ENCODE results near the gene DNAJC17. TPM values are rescaled to one million over a fixed set of nuclear protein-coding genes. Genes with fewer than 3 reads are reported as not detected.

DNAJC17 gene
- total RNA-seq, 1 donor from 2014 or later: 49.3 TPM

DNA sequence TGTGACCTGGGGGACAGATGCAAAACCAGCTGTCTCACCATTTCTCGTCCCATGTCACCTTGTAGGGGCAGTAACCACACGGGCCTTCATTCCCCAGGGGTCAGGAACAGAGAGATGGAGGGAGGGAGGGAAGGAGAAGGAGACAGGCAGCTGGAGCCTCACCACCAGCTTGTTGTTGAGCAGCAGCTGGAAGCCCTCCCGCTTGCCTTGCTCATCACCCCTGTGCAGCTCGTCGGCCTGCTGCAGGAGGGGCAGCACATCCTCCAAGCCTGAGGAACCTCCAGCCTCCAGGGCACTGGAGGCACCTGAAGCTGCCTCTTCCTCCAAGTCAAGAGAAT lies 62.5 kb downstream of the DNAJC17 start:
- no peaks in the 10 kb centered on the region for H3K9me3 Mint-ChIP-seq
- Histone ChIP-seq H3K4me3 (no peak overlapping the region), H3K27ac (peak overlapping the region; percentile 49), H3K79me2 (ENCODE audit: low read depth) (no peaks in the 10 kb centered on the region), H3K4me1 (no peaks in the 10 kb centered on the region), H3F3A (ENCODE audit: low read depth) (peaks cover 26% of the 10 kb centered on the region), H3K36me3 (no peaks in the 10 kb centered on the region), H3K9ac (no peak overlapping the region), H2AFZ (replicated peaks) (no peak overlapping the region), H3K9me3 (ENCODE audit: low read depth) (no peaks in the 10 kb centered on the region), H4K20me1 (ENCODE audit: low read depth) (no peaks in the 10 kb centered on the region), H3K27me3 (no peaks in the 10 kb centered on the region), H3K4me2 (no peak overlapping the region)
- TF ChIP-seq, protein P1, sequence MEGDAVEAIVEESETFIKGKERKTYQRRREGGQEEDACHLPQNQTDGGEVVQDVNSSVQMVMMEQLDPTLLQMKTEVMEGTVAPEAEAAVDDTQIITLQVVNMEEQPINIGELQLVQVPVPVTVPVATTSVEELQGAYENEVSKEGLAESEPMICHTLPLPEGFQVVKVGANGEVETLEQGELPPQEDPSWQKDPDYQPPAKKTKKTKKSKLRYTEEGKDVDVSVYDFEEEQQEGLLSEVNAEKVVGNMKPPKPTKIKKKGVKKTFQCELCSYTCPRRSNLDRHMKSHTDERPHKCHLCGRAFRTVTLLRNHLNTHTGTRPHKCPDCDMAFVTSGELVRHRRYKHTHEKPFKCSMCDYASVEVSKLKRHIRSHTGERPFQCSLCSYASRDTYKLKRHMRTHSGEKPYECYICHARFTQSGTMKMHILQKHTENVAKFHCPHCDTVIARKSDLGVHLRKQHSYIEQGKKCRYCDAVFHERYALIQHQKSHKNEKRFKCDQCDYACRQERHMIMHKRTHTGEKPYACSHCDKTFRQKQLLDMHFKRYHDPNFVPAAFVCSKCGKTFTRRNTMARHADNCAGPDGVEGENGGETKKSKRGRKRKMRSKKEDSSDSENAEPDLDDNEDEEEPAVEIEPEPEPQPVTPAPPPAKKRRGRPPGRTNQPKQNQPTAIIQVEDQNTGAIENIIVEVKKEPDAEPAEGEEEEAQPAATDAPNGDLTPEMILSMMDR (IDR thresholded peaks at IDR 0.05): no peak
- no peak for TF ChIP-seq EZH2 (IDR thresholded peaks at IDR 0.05)
- no peak for TF ChIP-seq EZH2phosphoT487 (IDR thresholded peaks at IDR 0.05)
- peaks cover 13% of the 10 kb centered on the region for H3K27me3 Mint-ChIP-seq (ENCODE audit: insufficient read depth, low read depth)
- H3K4me3 Mint-ChIP-seq: no peak overlapping the region
- H3K36me3 Mint-ChIP-seq: peaks cover 21% of the 10 kb centered on the region
- no peaks in the 10 kb centered on the region for H3K4me1 Mint-ChIP-seq
- DNase-seq (ENCODE audit: low spot score): no peak
- no peak overlapping the region for H3K27ac Mint-ChIP-seq

DNA sequence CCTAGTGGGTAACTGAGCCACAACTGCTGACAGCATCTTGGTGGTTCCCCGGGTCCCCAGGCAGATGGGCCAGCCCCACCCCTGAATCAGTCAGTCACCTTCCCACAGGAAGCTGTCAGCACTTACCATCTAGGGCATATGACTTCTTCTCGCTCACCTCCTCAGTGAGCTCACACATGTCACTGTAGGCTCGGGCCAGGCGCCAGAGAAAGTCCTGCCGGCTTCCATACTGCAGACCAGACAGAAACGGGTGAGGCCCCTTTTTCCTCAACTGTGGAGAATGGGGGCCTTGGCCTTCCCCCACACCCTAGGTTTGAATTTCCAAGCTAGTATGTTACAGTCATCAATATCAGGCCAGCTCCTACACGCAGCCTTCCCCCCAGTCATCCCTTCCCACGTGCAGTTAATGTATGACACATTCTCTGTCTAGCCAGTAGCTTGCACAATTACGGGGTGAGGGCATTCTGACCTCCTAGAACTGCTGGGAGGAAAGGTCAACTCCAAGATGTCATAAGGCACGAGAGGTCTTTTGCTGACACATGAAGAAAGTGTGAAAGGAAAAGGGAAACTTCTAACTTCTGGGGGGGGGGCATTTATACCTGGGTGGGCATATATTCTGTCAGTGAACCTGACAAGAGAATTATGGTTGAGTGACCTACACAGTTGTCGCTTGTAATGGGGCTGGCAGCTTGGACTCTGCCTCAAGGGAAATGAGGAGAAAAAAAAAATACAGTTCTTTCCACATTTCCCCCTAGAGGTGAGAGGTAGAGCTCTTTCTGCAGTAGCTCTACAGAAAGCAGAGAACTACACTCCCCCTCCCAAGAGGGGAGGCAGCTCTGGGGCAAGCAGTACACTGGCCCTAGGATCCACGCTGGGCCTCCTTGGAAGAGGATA lies 63.1 kb downstream of the DNAJC17 start:
- H3K4me2 ChIP-seq: no peak overlapping the region
- no peak overlapping the region for H3K4me3 Mint-ChIP-seq

DNA sequence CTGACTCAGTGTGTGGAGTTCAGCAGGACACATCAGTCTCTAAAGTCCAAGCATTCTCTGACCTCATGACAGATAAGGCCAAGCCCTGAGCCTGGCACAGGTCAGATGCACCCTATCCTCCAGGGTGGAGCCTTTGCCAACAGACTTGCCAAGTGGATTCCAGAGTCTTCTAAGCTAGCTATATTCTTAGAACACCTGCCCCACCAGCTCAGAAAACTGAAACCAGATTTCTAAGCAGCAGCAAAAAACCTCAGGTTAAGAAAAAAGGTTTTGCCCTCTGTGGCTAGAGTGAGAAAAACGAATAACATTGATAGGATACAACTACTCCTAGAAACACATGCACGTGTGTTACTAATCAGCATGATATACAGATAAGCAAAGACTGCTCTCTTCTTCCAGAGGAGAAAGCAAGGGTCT lies 63.8 kb downstream of the DNAJC17 start:
- no peak overlapping the region for H3K9ac ChIP-seq
- no peaks in the 10 kb centered on the region for H3K9me3 Mint-ChIP-seq
- H3K27ac ChIP-seq: no peak overlapping the region
- H3K4me3 Mint-ChIP-seq: no peak overlapping the region
- H3F3A ChIP-seq (ENCODE audit: low read depth): peaks cover 35% of the 10 kb centered on the region
- TF ChIP-seq EZH2phosphoT487 (IDR thresholded peaks at IDR 0.05) (no peak), EZH2 (IDR thresholded peaks at IDR 0.05) (no peak)
- TF ChIP-seq, protein P1 (IDR thresholded peaks at IDR 0.05): no peak
- peaks cover 13% of the 10 kb centered on the region for H3K27me3 Mint-ChIP-seq (ENCODE audit: insufficient read depth, low read depth)
- H3K4me1 ChIP-seq: no peaks in the 10 kb centered on the region
- H3K9me3 ChIP-seq (ENCODE audit: low read depth): no peaks in the 10 kb centered on the region
- peaks cover 5% of the 10 kb centered on the region for H4K20me1 ChIP-seq (ENCODE audit: low read depth)
- no peaks in the 10 kb centered on the region for H3K27me3 ChIP-seq
- no peak overlapping the region for H3K4me3 ChIP-seq
- no peaks in the 10 kb centered on the region for H3K4me1 Mint-ChIP-seq
- H3K27ac Mint-ChIP-seq: no peak overlapping the region
- H3K36me3 Mint-ChIP-seq: peaks cover 21% of the 10 kb centered on the region
- no peak for DNase-seq (ENCODE audit: low spot score)
- no peaks in the 10 kb centered on the region for H3K79me2 ChIP-seq (ENCODE audit: low read depth)
- no peak overlapping the region for H2AFZ ChIP-seq (replicated peaks)
- H3K4me2 ChIP-seq: no peak overlapping the region
- H3K36me3 ChIP-seq: no peaks in the 10 kb centered on the region

More for the DNA sequence above, 63.1 kb downstream of the DNAJC17 start:
- no peaks in the 10 kb centered on the region for H3K79me2 ChIP-seq (ENCODE audit: low read depth)
- H3K9ac ChIP-seq: no peak overlapping the region
- Mint-ChIP-seq H3K27me3 (ENCODE audit: insufficient read depth, low read depth) (peaks cover 13% of the 10 kb centered on the region), H3K9me3 (no peaks in the 10 kb centered on the region), H3K36me3 (peaks cover 17% of the 10 kb centered on the region), H3K27ac (no peak overlapping the region), H3K4me1 (no peaks in the 10 kb centered on the region)
- peak overlapping the region; percentile 49 for H3K27ac ChIP-seq
- TF ChIP-seq, protein P1 (IDR thresholded peaks at IDR 0.05): peak; percentile 9
- no peak for TF ChIP-seq EZH2 (IDR thresholded peaks at IDR 0.05)
- peaks cover 32% of the 10 kb centered on the region for H3F3A ChIP-seq (ENCODE audit: low read depth)
- no peaks in the 10 kb centered on the region for H4K20me1 ChIP-seq (ENCODE audit: low read depth)
- H2AFZ ChIP-seq (replicated peaks): no peak overlapping the region
- H3K27me3 ChIP-seq: no peaks in the 10 kb centered on the region
- no peak overlapping the region for H3K4me3 ChIP-seq
- no peaks in the 10 kb centered on the region for H3K9me3 ChIP-seq (ENCODE audit: low read depth)
- no peak for DNase-seq (ENCODE audit: low spot score)
- no peaks in the 10 kb centered on the region for H3K4me1 ChIP-seq
- no peaks in the 10 kb centered on the region for H3K36me3 ChIP-seq

Measured in neural progenitor cell (in vitro differentiated cells).